ENCODE results near the gene SYNDIG1. TPM values are rescaled to one million over a fixed set of nuclear protein-coding genes. Genes with fewer than 3 reads are reported as not detected.

The SYNDIG1 gene
- total RNA-seq, 1 donor from 2014 or later = 5.7 TPM

DNA sequence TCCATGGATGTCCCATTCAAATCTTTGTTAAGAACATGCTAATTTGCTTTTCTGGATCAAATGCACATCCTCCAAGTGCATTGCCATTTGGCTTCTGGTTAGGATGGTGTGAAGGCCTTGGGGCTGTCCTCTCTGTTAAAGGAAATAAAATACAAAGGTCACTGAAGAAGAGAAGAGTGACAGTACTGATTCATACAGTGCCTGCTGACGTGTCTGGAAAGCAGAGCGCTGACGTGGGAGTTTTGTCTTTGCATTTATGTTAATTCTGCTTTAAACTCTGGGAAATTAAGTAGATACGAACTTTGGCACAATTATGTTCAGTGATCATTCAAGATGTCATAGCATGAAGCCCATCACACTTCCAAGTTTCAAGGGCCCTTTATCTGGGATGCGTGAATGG, 33.2 kb downstream of the SYNDIG1 start:
- Mint-ChIP-seq H3K9me3 (ENCODE audit: unreplicated experiment) (no peaks in the 10 kb centered on the region), H3K4me3 (ENCODE audit: unreplicated experiment) (peak overlapping the region; percentile 47), H3K27ac (ENCODE audit: unreplicated experiment) (peak overlapping the region; percentile 99), H3K36me3 (ENCODE audit: low read depth, unreplicated experiment) (peaks cover 4% of the 10 kb centered on the region), H3K27me3 (ENCODE audit: low read depth, unreplicated experiment) (no peaks in the 10 kb centered on the region), H3K4me1 (ENCODE audit: low read depth, unreplicated experiment) (peaks cover 47% of the 10 kb centered on the region)
- DNase-seq (ENCODE audit: low read depth) (peak; percentile 42), FAIRE-seq (peak; percentile 13)
- peak overlapping the region; percentile 19 for H2AFZ ChIP-seq (ENCODE audit: low read depth, low read length)
- H3K4me2 ChIP-seq (ENCODE audit: low read length) = peak overlapping the region; percentile 81
- H3K27ac ChIP-seq (ENCODE audit: low read depth, low read length) = peak overlapping the region; percentile 95
- H3K4me1 ChIP-seq (ENCODE audit: insufficient read depth, low read length) = peaks cover 26% of the 10 kb centered on the region
- peaks cover 5% of the 10 kb centered on the region for H4K20me1 ChIP-seq (ENCODE audit: insufficient read depth, low read length)
- H3K4me3 ChIP-seq (ENCODE audit: insufficient read depth, low read depth, low read length) = peak overlapping the region; percentile 27
- H3K9me3 ChIP-seq (ENCODE audit: insufficient read depth, low read depth, low read length) = no peaks in the 10 kb centered on the region
- peaks cover 2% of the 10 kb centered on the region for H3K79me2 ChIP-seq (ENCODE audit: insufficient read depth, low read length)
- no peaks in the 10 kb centered on the region for H3K27me3 ChIP-seq (ENCODE audit: insufficient read depth, low read length)
- H3K36me3 ChIP-seq (ENCODE audit: insufficient read depth, low read length) = no peaks in the 10 kb centered on the region
- peak overlapping the region; percentile 81 for H3K9ac ChIP-seq (ENCODE audit: low read length)
- TF ChIP-seq, protein P1, sequence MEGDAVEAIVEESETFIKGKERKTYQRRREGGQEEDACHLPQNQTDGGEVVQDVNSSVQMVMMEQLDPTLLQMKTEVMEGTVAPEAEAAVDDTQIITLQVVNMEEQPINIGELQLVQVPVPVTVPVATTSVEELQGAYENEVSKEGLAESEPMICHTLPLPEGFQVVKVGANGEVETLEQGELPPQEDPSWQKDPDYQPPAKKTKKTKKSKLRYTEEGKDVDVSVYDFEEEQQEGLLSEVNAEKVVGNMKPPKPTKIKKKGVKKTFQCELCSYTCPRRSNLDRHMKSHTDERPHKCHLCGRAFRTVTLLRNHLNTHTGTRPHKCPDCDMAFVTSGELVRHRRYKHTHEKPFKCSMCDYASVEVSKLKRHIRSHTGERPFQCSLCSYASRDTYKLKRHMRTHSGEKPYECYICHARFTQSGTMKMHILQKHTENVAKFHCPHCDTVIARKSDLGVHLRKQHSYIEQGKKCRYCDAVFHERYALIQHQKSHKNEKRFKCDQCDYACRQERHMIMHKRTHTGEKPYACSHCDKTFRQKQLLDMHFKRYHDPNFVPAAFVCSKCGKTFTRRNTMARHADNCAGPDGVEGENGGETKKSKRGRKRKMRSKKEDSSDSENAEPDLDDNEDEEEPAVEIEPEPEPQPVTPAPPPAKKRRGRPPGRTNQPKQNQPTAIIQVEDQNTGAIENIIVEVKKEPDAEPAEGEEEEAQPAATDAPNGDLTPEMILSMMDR (IDR thresholded peaks at IDR 0.05; ENCODE audit: insufficient read depth, low read depth, low read length) = no peak
- no peak for TF ChIP-seq EZH2 (IDR thresholded peaks at IDR 0.05; ENCODE audit: insufficient read depth, low read length)

DNA sequence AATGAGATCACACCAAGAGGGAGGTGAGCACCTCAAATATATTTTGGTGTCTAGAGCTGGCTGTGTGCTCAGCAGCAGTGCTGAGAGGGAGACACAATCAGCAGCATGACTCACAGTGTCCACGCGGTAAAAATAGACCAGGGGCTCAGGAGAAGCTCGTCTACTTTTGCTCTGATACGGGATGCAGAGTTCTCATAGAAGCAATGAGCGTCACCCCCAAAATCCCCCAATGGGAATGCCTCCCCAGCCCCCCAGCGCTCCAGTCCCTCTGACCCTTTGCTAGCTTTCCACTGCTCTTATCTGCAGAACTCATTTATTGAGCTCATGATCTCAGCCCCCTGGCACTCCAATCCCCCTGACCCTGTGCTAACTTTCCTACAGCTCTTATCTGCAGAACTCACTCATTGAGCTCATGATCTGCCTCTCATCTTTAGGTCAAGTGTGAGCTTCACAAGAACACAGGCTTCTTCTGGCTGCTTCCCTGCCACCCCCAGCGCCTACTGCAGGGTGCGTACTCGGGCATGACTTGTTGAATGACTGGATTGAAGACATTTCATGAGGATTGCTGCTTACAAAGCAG, 34.0 kb downstream of the SYNDIG1 start:
- no peaks in the 10 kb centered on the region for H3K36me3 ChIP-seq (ENCODE audit: insufficient read depth, low read length)
- Mint-ChIP-seq H3K9me3 (ENCODE audit: unreplicated experiment) (no peaks in the 10 kb centered on the region), H3K36me3 (ENCODE audit: low read depth, unreplicated experiment) (peaks cover 5% of the 10 kb centered on the region), H3K27me3 (ENCODE audit: low read depth, unreplicated experiment) (no peaks in the 10 kb centered on the region), H3K27ac (ENCODE audit: unreplicated experiment) (peak overlapping the region; percentile 99), H3K4me3 (ENCODE audit: unreplicated experiment) (peak overlapping the region; percentile 62), H3K4me1 (ENCODE audit: low read depth, unreplicated experiment) (peaks cover 42% of the 10 kb centered on the region)
- peak overlapping the region; percentile 95 for H3K27ac ChIP-seq (ENCODE audit: low read depth, low read length)
- H3K4me3 ChIP-seq (ENCODE audit: insufficient read depth, low read depth, low read length) = peak overlapping the region; percentile 7
- peaks cover 22% of the 10 kb centered on the region for H3K4me1 ChIP-seq (ENCODE audit: insufficient read depth, low read length)
- peak overlapping the region; percentile 19 for H2AFZ ChIP-seq (ENCODE audit: low read depth, low read length)
- peaks cover 4% of the 10 kb centered on the region for H4K20me1 ChIP-seq (ENCODE audit: insufficient read depth, low read length)
- peak overlapping the region; percentile 81 for H3K9ac ChIP-seq (ENCODE audit: low read length)
- peaks cover 2% of the 10 kb centered on the region for H3K79me2 ChIP-seq (ENCODE audit: insufficient read depth, low read length)
- DNase-seq (ENCODE audit: low read depth) (peak; percentile 50), FAIRE-seq (peak; percentile 9)
- TF ChIP-seq EZH2 (IDR thresholded peaks at IDR 0.05; ENCODE audit: insufficient read depth, low read length) = no peak
- TF ChIP-seq, protein P1 (IDR thresholded peaks at IDR 0.05; ENCODE audit: insufficient read depth, low read depth, low read length) = no peak
- peak overlapping the region; percentile 81 for H3K4me2 ChIP-seq (ENCODE audit: low read length)
- H3K9me3 ChIP-seq (ENCODE audit: insufficient read depth, low read depth, low read length) = no peaks in the 10 kb centered on the region
- H3K27me3 ChIP-seq (ENCODE audit: insufficient read depth, low read length) = no peaks in the 10 kb centered on the region

Data from astrocyte (in vitro differentiated cells and primary cell).